Ascending aorta (tissue), 2 donors: ENCODE data around the gene NPRL2. TPM values are rescaled to one million over a fixed set of nuclear protein-coding genes. Genes with fewer than 3 reads are reported as not detected.

Source experiments
- DNase-seq, 2 donors: peaks; one replicate each; pipeline ENCODE4 v3.0.0-alpha.2; 2019; ENCODE audit warnings: low spot score in 2 of 2
- H3K27ac ChIP-seq, 2 donors: fragments of 200-600 bp; sonication (generic); one replicate each; pipeline ENCODE4 v1.5.1; 2016 to 2017; ENCODE audit warnings: mild to moderate bottlenecking in 1 of 2
- H3K27me3 ChIP-seq: fragments of 200-600 bp; sonication (generic); one replicate; pipeline ENCODE4 v1.5.1; 2017
- H3K36me3 ChIP-seq, 2 donors: fragments of 200-600 bp; sonication (generic); one replicate each; pipeline ENCODE4 v1.5.1; 2016
- H3K4me1 ChIP-seq, 2 donors: fragments of 200-600 bp; sonication (generic); one replicate each; pipeline ENCODE4 v1.5.1; 2016 to 2017; ENCODE audit warnings: mild to moderate bottlenecking in 1 of 2
- H3K4me3 ChIP-seq, 2 donors: fragments of 200-600 bp; sonication (generic); one replicate each; pipeline ENCODE4 v1.5.1; 2016 to 2017; ENCODE audit warnings: mild to moderate bottlenecking in 1 of 2
- H3K9me3 ChIP-seq, 2 donors: fragments of 200-600 bp; sonication (generic); one replicate each; pipeline ENCODE4 v1.5.1; 2016
- intact Hi-C: fragments of 100-400 bp; cut with DNase I; formaldehyde crosslinking; loops from one replicate; pipeline ENCODE4 v1.15.1; 2023
- total RNA-seq: library from RNA; depleted of rRNA; stranded (reverse); fragments of >200 nt; gene quantifications from one replicate; pipeline ENCODE4 v1.1.0, GENCODE V29; 2016
- TF ChIP-seq, protein P1 (sequence below), 3 experiments: fragments of 200-600 bp in 2 of 3; fragments of 450-650 bp in 1 of 3; sonication (generic) in 2 of 3; IDR thresholded peaks; one replicate each; pipeline ENCODE4 v1.5.1; 2016 to 2019; ENCODE audit warnings: antibody characterized with exemption in 3 of 3, mild to moderate bottlenecking in 1 of 3, moderate library complexity in 1 of 3

NPRL2 gene
- total RNA-seq, 1 donor from 2014 or later: 37.8 TPM

DNA sequence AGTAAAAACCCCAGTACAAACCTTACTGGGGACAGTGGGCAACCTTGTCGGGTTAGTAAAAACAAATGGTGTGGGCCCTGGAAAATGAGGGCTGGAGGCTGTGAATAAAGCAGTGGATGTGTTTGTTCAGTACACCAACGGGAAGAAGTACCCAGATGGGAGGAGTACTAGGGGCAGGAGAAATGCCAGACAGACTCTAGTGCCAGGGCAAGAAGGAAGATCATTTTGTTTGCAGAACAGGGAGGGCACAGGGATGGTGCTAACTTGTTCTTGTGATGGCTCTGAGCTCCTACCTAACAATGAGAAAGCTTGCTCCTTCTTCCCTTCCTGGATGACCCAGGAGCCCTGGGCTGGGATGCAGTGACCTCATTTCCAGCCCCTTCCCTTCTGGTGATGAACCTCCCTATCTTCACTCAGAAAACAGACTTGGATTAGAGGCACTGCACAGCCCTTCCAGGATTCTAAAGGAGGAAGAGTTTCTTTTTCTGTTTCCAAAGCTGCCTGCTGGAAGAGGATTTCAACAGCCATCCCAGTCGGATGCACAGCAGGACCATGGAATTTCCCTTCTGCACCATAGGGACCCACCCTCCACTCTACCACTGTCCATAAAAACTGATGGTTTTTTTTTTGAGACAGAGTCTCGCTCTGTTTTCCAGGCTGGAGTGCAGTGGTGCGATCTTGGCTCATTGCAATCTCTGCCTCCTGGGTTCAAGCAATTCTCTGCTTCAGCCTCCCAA, 16.1 kb downstream of the NPRL2 start:
- Histone ChIP-seq H3K4me3 (peak overlapping the region; percentile 0 to 96), H3K27ac (peak overlapping the region; percentile 99)
- intact Hi-C loops: no loop called here

DNA sequence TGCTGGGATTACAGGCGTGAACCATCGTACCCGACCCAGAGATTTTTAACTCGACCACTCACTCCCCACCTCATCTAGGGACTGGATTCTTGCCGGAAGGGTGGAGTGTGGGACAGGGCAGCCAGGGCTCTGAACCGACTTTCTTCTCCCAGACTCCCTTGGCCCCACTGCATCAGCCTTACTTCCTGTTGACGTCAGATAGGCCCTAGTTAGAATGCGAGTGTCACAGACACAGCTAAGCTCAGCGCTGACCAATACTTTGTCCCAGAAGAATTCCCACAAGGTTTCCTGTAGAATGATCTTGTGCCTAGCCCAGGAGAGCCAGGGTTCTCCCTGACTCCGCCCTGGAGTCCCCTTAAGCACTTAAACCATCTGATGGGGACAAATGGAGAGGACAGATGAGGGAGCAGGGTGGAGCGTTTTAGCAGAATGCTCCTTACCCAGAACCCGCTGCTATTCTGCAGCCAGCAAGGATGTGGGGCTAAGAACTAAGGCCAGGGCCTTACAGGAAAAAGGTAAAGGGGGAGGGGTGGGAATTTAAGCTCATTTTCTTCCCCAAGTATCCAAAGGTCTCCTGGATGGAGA, 16.7 kb downstream of the NPRL2 start:
- TF ChIP-seq, protein P1, sequence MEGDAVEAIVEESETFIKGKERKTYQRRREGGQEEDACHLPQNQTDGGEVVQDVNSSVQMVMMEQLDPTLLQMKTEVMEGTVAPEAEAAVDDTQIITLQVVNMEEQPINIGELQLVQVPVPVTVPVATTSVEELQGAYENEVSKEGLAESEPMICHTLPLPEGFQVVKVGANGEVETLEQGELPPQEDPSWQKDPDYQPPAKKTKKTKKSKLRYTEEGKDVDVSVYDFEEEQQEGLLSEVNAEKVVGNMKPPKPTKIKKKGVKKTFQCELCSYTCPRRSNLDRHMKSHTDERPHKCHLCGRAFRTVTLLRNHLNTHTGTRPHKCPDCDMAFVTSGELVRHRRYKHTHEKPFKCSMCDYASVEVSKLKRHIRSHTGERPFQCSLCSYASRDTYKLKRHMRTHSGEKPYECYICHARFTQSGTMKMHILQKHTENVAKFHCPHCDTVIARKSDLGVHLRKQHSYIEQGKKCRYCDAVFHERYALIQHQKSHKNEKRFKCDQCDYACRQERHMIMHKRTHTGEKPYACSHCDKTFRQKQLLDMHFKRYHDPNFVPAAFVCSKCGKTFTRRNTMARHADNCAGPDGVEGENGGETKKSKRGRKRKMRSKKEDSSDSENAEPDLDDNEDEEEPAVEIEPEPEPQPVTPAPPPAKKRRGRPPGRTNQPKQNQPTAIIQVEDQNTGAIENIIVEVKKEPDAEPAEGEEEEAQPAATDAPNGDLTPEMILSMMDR (IDR thresholded peaks at IDR 0.05): no peak
- peak overlapping the region in 1 of 2 donors; percentile 15 for H3K4me3 ChIP-seq
- H3K27me3 ChIP-seq: no peaks in the 10 kb centered on the region

More for the DNA sequence above, 16.1 kb downstream of the NPRL2 start:
- Histone ChIP-seq H3K4me1 (peaks cover 17 to 51% of the 10 kb centered on the region in 2 donors), H3K36me3 (peaks cover 26 to 30% of the 10 kb centered on the region in 2 donors), H3K9me3 (no peaks in the 10 kb centered on the region), H3K27me3 (no peaks in the 10 kb centered on the region)
- DNase-seq: no peak
- TF ChIP-seq, protein P1 (IDR thresholded peaks at IDR 0.05): no peak

DNA sequence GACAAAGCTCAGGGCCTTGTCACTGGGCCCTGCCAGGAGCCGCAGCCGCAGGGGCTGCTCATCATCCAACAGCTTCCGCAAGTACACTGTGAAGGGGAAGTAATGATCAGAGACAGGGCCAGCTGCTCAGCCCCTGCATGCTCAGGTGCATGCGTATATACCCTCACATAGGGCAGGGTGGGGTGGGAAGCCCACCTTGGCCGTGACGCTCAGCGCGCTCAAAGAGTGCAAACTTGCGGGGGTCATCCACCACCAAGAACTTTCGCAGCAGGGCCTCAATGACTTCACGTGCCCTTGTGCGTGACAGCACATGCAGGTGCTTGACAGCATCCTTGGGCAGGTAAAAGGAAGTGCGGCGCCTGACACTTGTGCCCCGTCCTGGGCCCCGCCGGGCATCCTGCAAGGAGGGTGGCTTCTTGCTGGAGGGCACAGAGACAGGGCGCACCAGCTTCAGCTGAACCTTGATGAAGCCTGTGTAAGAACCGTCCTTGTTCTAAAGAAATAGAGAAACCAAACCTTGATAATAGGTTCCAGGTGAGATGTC, 19.1 kb downstream of the NPRL2 start:
- H3K27ac ChIP-seq: no peak overlapping the region
- H3K36me3 ChIP-seq: peaks cover 28 to 33% of the 10 kb centered on the region in 2 donors
- no peaks in the 10 kb centered on the region for H3K9me3 ChIP-seq
- no peaks in the 10 kb centered on the region for H3K27me3 ChIP-seq
- DNase-seq: no peak
- H3K4me3 ChIP-seq: no peak overlapping the region
- H3K4me1 ChIP-seq: peaks cover 16 to 48% of the 10 kb centered on the region in 2 donors
- TF ChIP-seq, protein P1 (IDR thresholded peaks at IDR 0.05): no peak
- intact Hi-C loops: no loop called here

More for the DNA sequence above, 16.7 kb downstream of the NPRL2 start:
- Histone ChIP-seq H3K36me3 (peaks cover 28 to 33% of the 10 kb centered on the region in 2 donors), H3K27ac (peak overlapping the region; percentile 99), H3K4me1 (peaks cover 15 to 45% of the 10 kb centered on the region in 2 donors), H3K9me3 (no peaks in the 10 kb centered on the region)
- DNase-seq: peak in 1 of 2 donors; percentile 85
- intact Hi-C loops: no loop called here

DNA sequence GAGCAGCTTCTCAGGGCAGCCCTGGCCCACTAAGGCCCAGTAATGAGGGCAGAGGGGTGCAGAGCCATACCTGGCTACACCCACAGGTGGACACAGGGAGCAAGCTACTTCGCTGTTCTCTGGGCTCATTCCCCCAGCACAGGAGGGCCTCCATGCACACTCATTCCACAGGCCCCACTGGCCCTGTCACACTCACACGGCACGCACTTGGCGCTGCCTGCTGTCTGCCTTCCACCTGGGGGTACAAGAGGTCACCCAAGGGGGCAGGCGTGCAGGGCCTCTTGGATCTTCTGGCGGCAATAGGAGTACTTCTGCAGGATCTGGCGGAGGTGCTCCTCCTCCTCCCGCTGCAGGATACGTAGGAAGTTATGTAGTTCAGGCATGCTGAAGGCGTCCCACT, 20.2 kb downstream of the NPRL2 start:
- DNase-seq: no peak
- Histone ChIP-seq H3K36me3 (peaks cover 28 to 43% of the 10 kb centered on the region in 2 donors), H3K27ac (no peak overlapping the region), H3K27me3 (no peaks in the 10 kb centered on the region), H3K4me3 (no peak overlapping the region), H3K9me3 (no peaks in the 10 kb centered on the region), H3K4me1 (peaks cover 14 to 37% of the 10 kb centered on the region in 2 donors)
- intact Hi-C loops: no loop called here
- TF ChIP-seq, protein P1 (IDR thresholded peaks at IDR 0.05): no peak

DNA sequence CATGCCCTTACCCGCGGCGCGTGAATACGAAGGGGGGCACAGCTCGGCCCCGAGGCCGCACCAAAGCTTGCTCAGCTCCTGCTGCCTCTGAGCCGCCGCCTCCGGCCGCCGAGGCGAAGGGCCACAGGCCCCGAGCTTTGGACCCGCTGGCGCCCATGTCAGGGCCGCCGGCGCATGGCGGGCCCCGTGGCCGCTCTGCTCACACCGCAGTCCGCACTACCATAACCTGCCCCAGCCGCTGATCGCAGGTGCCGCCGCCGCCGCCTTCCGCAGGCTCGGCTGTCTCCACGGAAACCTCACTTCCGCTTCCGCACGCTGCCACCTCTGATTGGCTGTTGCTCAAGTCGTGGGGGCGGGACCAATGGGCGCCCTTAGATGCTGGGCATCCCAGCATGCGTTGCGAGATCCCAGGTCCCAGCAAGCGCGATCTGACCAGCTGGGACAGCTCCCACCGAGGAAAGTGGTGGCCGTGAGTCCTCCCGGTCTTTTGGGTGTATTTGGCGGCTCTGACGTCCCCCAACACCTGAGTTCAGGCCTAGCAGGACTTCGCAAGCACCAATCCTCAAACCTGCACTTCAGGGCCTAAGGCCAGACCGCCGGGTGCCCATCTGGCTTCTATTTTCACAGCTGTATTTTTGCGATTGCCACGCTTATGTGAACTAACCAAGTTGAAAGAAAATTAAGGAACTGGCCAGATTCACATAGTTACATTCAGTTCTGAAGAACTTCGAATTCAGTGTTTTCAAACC, 22.5 kb downstream of the NPRL2 start, which contains the start of gene TUSC2:
Gene TUSC2, minus strand, starts transcription at position 281 of the 749 bp plus-strand sequence. Its CDS starts 124 bp downstream, at position 157.
- Histone ChIP-seq H3K4me3 (peak within 1 kb of the TSS; percentile 81 to 95), H3K9me3 (no peaks in the 10 kb centered on the region), H3K4me1 (peaks cover 5 to 16% of the 10 kb centered on the region in 2 donors), H3K27ac (peak within 1 kb of the TSS; percentile 84 to 89), H3K27me3 (no peaks in the 10 kb centered on the region), H3K36me3 (peaks cover 28 to 48% of the 10 kb centered on the region in 2 donors)
- TF ChIP-seq, protein P1 (IDR thresholded peaks at IDR 0.05): no peak
- intact Hi-C loops: loop anchor here (2.0 kb wide), 1 partner anchor 67 kb away; no protein-coding TSS in a partner anchor
- DNase-seq: peak; percentile 90 to 99
